C1 segment of cervical spinal cord (tissue), 14 donors: ENCODE data around the gene DOCK9.
A peak's percentile ranks its signal among the peaks of the same experiment; 100 is the strongest.

ENCODE experiments used
- DNase-seq, 14 donors: peaks; one replicate each; lab custom pipeline; 2025; lab: John Stamatoyannopoulos, UW

Gene DOCK9

DNA sequence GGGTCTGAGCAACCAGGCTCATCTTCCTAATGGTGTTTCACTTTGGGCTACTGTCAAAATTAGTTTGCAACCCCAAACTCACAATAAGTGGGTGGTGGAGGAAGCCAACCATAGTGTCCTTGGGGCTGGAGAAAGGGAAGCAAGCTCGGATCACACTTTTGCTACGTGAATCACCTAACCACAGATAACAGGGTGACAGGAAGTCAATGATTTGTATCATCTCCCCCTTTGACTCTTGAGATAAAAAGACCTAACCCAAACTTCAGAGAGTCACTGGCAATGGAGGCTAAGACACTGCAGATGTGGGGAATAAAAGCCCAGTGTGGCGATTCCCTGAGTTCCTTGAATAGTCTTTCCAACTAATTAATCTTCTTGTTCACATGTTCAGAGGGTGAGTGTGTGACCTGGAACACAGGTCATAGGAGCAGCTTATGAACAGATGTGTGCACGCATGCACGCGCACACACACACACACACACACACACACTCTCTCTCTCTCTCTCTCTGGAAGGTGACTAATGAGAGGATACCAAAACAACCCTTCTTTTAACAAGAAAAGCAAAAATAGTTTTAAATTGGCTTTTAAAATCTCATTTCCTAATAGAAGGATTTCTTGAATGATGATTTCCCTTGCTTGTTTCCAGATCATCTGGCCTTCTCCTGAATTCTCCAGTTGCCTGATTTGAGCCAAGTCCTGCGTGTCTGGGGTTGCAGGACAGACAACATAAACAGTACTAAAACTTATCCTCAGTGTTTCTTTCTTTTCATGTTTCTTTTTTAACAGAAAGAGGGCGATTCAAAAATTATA is 21.2 kb upstream of the DOCK9 start:
- DNase-seq = no peak

GRCh38 chr13:98997738-98998641 is 20.1 kb upstream of the DOCK9 start:
- DNase-seq = no peak

DNA sequence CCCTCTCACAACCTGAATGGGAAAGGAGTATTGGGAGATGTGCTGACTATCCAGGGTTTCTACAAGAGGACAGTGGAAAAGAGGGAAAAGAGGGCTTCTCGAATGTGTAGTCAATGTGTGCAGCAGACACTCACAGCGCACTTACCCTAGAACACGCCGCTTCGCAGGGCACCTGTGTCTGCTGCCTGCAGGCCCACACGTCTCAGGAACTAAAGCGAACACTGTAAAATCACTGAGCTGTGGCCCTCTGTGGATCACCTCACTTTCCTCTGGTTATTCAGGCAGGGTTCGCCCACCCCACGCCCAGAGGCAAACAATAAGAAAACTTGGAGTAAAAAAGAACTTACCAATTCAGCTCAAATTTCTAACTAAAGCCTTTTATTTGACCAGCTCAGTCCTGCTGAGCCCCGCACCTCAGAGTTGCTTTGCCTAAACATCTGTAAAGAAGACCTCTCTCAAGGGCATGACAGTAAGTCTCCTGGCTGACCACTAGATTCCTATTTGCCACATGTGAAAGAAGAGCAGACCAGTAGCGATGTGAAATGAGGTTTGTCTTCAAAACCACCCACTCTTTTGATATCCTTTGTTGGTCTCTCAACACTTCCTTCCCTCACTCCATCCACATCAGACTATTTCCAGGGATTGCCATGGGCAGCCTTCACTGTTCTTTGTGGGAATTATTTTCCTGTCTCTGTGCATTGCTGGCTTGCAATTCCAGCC is 19.3 kb upstream of the DOCK9 start:
- no peak for DNase-seq

DNA sequence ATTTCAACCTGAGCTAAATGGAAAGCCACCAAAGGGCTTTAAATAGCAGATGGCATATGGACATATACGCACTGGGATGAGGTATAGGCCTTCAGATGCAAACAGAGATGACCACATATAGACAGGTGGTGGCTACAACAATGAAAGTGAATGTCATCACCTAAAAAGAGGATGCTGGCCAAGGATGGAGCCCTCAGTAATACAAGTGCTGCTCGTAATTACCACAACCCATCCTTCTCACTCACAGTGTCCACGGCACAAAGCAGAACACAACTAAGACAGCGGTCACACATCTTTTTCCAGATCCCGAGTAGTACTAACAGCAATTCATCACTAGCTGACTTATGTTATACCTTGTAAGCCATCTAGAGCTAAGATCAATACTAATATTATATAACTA is 18.2 kb upstream of the DOCK9 start:
- DNase-seq = no peak

DNA sequence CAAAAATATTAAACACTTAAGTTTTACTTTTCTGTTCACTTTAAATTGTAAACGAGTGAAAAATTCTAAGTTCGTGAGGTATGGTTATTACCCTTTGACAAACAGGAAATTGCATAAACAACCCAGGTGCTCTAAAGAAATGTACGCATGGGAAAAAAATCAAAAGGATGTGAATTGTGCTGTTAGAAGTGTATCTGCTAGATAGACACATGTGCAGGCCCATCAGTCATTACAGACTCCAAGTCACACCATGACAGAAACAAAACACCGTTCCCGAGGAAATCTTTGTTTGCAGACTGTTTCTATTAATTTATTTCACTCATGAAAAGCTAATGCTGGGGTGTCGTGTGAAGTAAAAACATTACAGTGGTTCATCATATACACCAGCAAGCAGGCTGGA is 17.0 kb upstream of the DOCK9 start:
- no peak for DNase-seq

- DNase-seq = no peak
Measured at GRCh38 chr13:98994080-98994479, 16.2 kb upstream of the DOCK9 start.

GRCh38 chr13:98992355-98992754 is 14.5 kb upstream of the DOCK9 start:
- DNase-seq = no peak

DNA sequence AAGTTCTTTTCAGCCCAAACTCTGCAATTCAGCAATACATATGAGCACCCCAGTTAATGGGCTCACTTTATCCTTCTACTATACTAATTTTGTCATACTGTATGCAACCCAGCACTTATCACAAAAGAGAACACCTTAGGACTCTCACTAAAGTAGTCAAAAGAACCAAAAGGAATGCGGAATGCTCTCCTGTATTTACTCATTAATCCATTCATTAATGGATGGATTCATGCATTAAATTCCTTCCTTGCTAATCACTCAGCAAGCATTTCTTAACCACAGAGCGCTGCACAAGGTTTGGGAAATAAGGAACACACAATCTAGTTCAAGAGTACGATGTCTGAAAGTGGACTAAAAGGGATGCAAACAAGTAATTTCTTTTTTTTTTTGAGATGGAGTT is 12.8 kb upstream of the DOCK9 start:
- DNase-seq = no peak

GRCh38 chr13:98989469-98990235 is 11.8 kb upstream of the DOCK9 start:
- no peak for DNase-seq

- DNase-seq = no peak
Measured at GRCh38 chr13:98988780-98989179, 10.9 kb upstream of the DOCK9 start.

- no peak for DNase-seq
Measured at GRCh38 chr13:98988277-98988676, 10.4 kb upstream of the DOCK9 start.

DNA sequence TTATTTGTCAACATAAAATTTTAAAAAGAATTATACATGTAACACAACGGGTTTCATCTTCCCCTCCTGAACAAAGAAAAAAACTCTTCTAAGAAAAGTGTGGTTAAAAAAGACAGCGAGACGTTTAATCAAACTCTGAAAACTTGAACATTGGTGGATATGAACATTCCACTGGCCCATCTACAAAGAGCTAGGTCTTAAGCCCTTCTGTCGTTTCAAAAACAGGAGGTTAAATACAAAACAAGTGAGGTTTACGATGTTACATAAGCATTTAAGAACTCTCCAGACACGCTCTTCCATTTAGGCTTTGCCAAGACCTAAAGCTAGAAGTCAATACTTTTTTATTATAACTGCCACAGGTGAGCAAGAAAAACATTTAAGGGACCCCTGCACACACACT is 9.4 kb upstream of the DOCK9 start:
- DNase-seq = no peak

DNA sequence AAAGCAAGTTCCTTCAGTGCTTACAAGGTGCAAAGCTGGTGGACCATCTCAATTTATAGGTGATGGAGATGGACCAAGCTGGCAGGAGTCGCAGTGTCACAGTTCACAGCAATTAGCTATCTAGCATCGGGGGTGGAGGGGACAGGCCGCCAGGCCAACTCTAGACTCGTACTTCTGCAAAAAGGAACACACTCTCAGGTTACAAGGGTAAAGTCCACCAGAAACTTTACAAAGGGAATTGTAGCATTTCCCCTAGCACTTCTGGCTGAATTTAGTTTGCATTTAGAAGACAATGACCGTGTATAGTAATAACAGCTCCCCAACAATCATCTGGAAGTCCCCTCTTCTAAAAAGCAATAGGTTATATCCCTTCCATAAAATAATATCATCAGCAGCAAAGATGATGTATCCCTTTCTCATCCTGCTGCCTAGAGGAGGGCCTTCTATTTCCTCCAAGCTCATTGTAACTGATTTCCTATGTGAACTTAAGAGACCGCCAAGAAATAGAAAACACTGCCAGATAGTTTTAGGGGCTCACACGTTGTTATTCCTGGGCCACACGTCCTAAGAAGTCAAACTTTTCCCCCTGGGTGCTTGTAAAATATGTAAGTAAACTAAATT is 8.5 kb upstream of the DOCK9 start:
- no peak for DNase-seq

DNA sequence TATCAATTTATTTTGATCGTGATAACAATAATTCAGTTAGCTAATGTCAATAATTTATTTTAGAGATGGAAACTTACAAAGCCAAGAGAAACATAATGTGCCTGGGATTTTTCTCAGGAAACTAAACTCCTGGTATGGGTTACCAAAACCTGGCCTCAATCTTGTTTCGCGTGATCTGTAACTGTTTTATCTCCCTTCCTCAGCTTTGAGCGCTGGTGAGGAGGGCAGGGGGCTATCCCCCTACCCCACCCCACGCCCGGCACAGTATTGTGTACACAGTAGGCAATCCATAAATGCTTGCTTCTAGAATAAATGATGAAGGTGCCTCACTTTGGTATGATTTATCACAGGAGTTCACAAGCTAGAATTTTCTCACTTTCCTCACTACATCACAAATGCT is 7.7 kb upstream of the DOCK9 start:
- DNase-seq = no peak

- no peak for DNase-seq
Measured at GRCh38 chr13:98984983-98985382, 7.1 kb upstream of the DOCK9 start.

DNA sequence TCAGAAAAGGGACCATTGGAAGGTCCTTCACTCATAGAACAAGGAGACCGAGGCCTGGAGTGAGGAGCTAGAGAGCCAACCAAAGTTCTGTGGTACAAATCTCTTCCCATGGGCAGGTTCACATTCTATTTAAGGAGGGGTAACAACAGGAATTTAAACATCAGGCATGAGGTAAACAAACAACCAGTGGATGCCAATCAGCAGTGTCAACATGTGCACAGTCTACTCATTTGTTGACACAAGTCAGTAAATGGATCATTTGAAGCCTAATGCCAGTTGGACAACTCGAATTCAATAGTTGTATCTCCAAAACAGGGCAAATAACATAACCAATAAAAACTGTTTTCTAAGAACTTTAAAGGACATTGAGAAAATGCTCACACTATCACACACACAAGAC is 6.3 kb upstream of the DOCK9 start:
- no peak for DNase-seq

GRCh38 chr13:98983182-98983581 is 5.3 kb upstream of the DOCK9 start:
- no peak for DNase-seq

GRCh38 chr13:98981369-98982080 is 3.7 kb upstream of the DOCK9 start:
- no peak for DNase-seq

DNA sequence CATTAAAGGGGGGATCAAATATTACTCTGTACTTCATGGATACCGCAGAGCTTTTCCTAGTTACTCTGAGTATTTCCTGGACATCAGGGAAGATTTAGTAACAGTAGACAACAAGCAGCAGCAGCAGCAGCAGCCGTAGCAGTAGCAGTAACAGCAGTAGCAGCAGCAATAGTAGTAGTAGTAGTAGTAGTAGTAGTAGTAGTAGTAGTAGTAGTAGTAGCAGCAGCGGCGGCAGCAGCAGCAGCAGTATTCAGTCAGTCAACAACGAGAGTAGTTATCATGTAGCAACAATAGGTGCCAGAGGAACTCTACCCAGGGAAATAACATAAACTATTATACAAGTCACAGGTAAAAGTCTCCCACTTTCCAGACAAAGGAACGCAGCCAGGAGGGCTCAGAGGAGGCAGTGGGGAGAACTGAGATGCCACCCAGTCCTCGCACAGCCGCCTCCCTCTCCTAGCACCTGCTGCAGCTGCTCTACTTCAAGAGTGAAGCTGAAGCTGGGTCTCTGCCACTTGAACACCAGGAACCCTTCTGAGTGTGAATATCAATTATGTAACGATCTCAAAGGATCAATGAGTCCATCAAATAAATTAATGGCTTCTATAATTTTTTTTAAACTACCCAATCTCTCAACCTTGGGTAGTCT is 1.3 kb upstream of the DOCK9 start:
- peak in 1 of 14 donors; percentile 18 for DNase-seq

GRCh38 chr13:98978280-98978679 is 416 bp upstream of the DOCK9 start:
- peak in 1 of 14 donors; percentile 29 for DNase-seq
